ENCODE data around the gene GPR35.

DNA sequence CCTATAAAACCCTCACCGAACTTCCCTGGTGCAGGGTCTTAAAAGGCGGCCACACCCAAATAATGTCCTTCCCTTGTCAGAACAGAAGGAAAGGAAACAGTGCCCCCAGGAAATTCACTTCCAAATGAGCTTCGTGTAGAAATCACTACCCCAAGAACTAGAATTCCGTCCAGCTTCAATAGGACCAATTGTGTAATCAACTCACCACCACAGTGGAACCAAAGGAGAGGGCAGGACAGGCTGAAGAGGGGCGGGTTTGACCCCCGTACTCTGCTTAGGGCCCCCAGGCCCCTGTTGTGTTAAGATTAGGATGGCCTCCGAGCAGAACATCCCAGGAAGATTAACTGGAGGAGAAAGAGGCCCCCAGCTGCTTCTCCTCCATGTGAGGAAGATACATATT is 24.1 kb downstream of the GPR35 start:
- no peak for TF ChIP-seq NR2C2 (CRISPR knock-in tag; IDR thresholded peaks at IDR 0.05)
- TF ChIP-seq, protein P1, sequence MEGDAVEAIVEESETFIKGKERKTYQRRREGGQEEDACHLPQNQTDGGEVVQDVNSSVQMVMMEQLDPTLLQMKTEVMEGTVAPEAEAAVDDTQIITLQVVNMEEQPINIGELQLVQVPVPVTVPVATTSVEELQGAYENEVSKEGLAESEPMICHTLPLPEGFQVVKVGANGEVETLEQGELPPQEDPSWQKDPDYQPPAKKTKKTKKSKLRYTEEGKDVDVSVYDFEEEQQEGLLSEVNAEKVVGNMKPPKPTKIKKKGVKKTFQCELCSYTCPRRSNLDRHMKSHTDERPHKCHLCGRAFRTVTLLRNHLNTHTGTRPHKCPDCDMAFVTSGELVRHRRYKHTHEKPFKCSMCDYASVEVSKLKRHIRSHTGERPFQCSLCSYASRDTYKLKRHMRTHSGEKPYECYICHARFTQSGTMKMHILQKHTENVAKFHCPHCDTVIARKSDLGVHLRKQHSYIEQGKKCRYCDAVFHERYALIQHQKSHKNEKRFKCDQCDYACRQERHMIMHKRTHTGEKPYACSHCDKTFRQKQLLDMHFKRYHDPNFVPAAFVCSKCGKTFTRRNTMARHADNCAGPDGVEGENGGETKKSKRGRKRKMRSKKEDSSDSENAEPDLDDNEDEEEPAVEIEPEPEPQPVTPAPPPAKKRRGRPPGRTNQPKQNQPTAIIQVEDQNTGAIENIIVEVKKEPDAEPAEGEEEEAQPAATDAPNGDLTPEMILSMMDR (IDR thresholded peaks at IDR 0.05): no peak
- no peak for TF ChIP-seq SP1 (CRISPR knock-in tag; conservative IDR thresholded peaks at IDR 0.05)
- TF ChIP-seq NR3C1 (CRISPR knock-in tag; conservative IDR thresholded peaks at IDR 0.05; ENCODE audit: low read depth): no peak
- TF ChIP-seq JUN (CRISPR knock-in tag; IDR thresholded peaks at IDR 0.05): no peak
- no peak for TF ChIP-seq TEAD4 (CRISPR knock-in tag; IDR thresholded peaks at IDR 0.05)
- TF ChIP-seq ARID4B (CRISPR knock-in tag; IDR thresholded peaks at IDR 0.05; ENCODE audit: borderline replicate concordance): no peak
- no peak for TF ChIP-seq ZNF232 (CRISPR knock-in tag; IDR thresholded peaks at IDR 0.05)
- TF ChIP-seq, protein P2, sequence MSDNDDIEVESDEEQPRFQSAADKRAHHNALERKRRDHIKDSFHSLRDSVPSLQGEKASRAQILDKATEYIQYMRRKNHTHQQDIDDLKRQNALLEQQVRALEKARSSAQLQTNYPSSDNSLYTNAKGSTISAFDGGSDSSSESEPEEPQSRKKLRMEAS (CRISPR knock-in tag; IDR thresholded peaks at IDR 0.05): no peak
- no peak for TF ChIP-seq E2F4 (CRISPR knock-in tag; IDR thresholded peaks at IDR 0.05; ENCODE audit: borderline replicate concordance, low read depth)
- TF ChIP-seq ATF2 (CRISPR knock-in tag; IDR thresholded peaks at IDR 0.05; ENCODE audit: borderline replicate concordance, low read depth): no peak
- TF ChIP-seq, protein P3, sequence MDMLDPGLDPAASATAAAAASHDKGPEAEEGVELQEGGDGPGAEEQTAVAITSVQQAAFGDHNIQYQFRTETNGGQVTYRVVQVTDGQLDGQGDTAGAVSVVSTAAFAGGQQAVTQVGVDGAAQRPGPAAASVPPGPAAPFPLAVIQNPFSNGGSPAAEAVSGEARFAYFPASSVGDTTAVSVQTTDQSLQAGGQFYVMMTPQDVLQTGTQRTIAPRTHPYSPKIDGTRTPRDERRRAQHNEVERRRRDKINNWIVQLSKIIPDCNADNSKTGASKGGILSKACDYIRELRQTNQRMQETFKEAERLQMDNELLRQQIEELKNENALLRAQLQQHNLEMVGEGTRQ (CRISPR knock-in tag; IDR thresholded peaks at IDR 0.05): no peak
- no peak for TF ChIP-seq CREM (CRISPR knock-in tag; IDR thresholded peaks at IDR 0.05)
- TF ChIP-seq ZNF416 (CRISPR knock-in tag; IDR thresholded peaks at IDR 0.05): no peak
